IPS DF 6.9 (cell line): ENCODE results near the gene CENPVL2.
"Not testable (repeated sequence)": the region's sequence is repeated elsewhere in the genome, so short reads cannot be mapped to it uniquely, and the experiment has no call there.

Source experiments
- DNase-seq: peaks from one replicate; pipeline ENCODE4 v3.0.0-alpha.2; 2013; ENCODE audit warnings: low read depth, low spot score
- H3K27ac ChIP-seq: one replicate; pipeline ENCODE4 v1.5.1; 2013; ENCODE audit warnings: low read length, control low read depth
- H3K27me3 ChIP-seq: 2 replicates; pipeline ENCODE4 v1.6.1; 2013; ENCODE audit warnings: mild to moderate bottlenecking, low read length; ENCODE audit not compliant: control insufficient read depth, insufficient read depth
- H3K36me3 ChIP-seq: 2 replicates; pipeline ENCODE4 v1.6.1; 2013; ENCODE audit warnings: low read length; ENCODE audit not compliant: control insufficient read depth, insufficient read depth
- H3K4me1 ChIP-seq: 2 replicates; pipeline ENCODE4 v1.6.1; 2013; ENCODE audit warnings: low read length; ENCODE audit not compliant: control insufficient read depth, insufficient read depth
- H3K4me3 ChIP-seq: 2 replicates; pipeline ENCODE4 v1.5.1; 2013; ENCODE audit warnings: mild to moderate bottlenecking, low read length
- H3K9me3 ChIP-seq: 2 replicates; pipeline ENCODE4 v1.6.1; 2013; ENCODE audit warnings: low read length, inconsistent platforms; ENCODE audit not compliant: control insufficient read depth, insufficient read depth
- WGBS: extraction: QIAGEN DNeasy Blood & Tissue Kit; methylation state at CpG from one replicate; pipeline ENCODE4 v1.1.7; 2013; ENCODE audit warnings: mixed read lengths, missing lambda C conversion rate; ENCODE audit not compliant: insufficient read length, insufficient coverage; 5-methylcytosine and 5-hydroxymethylcytosine counted together

The CENPVL2 gene

DNA sequence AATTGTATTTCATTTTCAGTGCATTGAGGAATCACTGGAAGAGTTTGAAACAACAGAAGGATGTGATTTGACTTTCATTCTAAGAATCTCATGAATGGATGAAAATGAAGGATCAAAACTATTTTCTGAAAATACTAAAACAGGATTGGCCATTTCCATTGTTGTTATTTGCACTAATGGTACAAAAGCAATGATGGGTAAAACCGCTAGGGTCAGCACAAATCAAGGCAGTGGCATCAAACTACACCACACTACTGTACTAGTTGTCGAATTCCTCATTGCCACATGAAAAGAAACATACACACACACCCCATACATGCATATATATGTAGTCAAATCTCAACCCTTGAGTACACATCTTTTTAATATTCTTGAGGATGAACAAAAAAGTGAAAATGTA lies 39.3 kb downstream of the CENPVL2 start:
- H3K4me3 ChIP-seq: no peak overlapping the region
- no peaks in the 10 kb centered on the region for H3K9me3 ChIP-seq
- no CpG with 5 or more reads among the region's 2 CpGs for WGBS
- no peaks in the 10 kb centered on the region for H3K27me3 ChIP-seq
- no peaks in the 10 kb centered on the region for H3K36me3 ChIP-seq
- H3K4me1 ChIP-seq: no peaks in the 10 kb centered on the region
- no peak overlapping the region for H3K27ac ChIP-seq
- DNase-seq: no peak

GRCh38 chrX:51641421-51642021 lies 41.1 kb downstream of the CENPVL2 start:
- Histone ChIP-seq H3K27me3 (no peaks in the 10 kb centered on the region), H3K4me3 (no peak overlapping the region), H3K36me3 (no peaks in the 10 kb centered on the region), H3K27ac (no peak overlapping the region), H3K4me1 (no peaks in the 10 kb centered on the region), H3K9me3 (no peaks in the 10 kb centered on the region)
- WGBS: no CpG with 5 or more reads among the region's 19 CpGs
- peak; percentile 20 for DNase-seq

DNA sequence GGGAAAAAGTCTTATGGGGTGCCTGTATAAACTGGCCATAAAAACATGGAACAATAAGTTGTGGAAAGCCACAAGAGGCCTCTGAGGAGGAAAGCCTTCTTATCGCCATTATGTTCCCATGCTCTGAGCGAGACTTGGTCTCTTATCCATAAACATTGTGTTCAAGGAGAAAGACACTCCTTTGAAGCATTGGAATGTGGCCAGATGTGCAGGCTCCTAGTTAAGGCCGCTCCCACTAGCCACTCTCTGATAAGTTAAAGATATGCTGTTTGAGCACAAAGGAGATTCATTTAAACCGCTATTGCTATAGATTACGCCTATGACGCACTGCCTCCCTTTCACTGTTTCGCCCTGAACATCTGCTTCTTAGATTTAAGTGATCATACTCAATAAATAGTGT lies 46.1 kb downstream of the CENPVL2 start:
- no CpG with 5 or more reads among the region's 7 CpGs for WGBS
- H3K27ac ChIP-seq, H3K36me3 ChIP-seq, H3K9me3 ChIP-seq, H3K4me1 ChIP-seq, H3K27me3 ChIP-seq, DNase-seq, H3K4me3 ChIP-seq: not testable (repeated sequence)
